ENCODE data around the gene VPREB1.
"Not testable (repeated sequence)": the region's sequence is repeated elsewhere in the genome, so short reads cannot be mapped to it uniquely, and the experiment has no call there.

VPREB1 gene

DNA sequence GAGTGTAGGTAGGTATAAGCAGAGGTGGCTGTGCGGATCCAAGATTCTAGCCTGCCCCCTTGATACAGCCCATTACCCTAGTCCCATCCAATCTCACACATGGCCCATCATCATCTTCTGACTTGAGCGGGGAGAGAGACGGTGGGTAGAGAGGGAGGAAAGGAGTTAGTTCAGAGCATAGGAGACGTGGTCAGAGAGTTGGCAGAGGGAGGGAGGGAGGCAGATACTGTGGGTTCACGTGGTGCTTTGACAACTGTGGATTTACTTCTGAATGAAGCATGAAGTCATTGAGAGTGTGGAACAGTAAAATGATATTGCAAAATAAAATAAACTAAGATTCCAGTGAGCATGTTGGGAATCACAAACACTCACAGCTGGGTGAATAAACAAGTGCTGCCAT, 31.4 kb upstream of the VPREB1 start:
- DNase-seq (ENCODE audit: low read depth in 2 of 2), result no peak

- no peak for DNase-seq (ENCODE audit: low read depth in 2 of 2)
Observed at GRCh38 chr22:22214819-22215329, 29.7 kb upstream of the VPREB1 start.

- no peak for DNase-seq (ENCODE audit: low read depth in 2 of 2)
Observed at GRCh38 chr22:22215659-22216449, 28.7 kb upstream of the VPREB1 start.

GRCh38 chr22:22216450-22216959, 28.1 kb upstream of the VPREB1 start:
- no peak for DNase-seq (ENCODE audit: low read depth in 2 of 2)

- DNase-seq (ENCODE audit: low read depth in 2 of 2), result no peak
Observed at GRCh38 chr22:22218302-22218701, 26.3 kb upstream of the VPREB1 start.

DNA sequence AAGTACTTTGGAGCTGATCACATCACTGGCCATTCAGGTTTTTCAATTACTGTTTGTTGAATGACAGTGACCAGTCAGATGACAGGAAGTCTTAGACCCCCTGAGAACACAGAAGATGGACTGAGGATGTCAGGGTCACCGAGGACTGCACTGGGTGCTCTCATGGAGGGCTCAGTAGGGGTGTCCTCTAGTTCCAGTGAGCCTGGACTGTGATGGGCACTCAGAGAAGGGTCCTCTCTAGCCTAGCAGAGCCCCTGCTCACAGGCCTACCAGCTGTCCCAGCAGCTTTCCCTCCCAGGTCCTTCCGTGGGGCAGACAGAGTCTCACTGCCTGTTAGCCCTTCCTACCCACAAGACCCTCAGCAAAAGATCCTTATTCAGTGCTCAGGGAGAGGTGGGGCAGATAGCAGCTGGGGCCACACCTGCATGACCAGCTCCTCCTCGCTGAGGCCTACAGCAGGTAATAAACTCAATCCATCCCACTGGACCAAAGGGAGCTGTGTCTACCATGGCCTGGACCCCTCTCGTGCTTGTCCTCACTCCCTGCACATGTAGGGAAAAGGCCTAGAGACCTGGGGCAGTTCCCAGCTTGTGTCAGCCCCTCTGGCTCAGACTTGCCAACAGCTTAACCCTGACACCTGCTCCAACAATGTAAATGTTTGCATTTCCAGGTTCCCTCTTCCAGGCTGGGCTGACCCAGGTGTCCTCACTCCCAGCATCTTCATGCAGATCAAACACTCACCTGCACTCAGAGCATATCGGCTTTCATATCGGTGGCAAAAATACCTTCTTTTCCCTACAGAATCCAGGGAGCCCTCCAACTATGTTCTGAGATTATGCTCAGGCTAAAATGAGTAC, 25.2 kb upstream of the VPREB1 start:
- no peak for DNase-seq (ENCODE audit: low read depth in 2 of 2)

DNA sequence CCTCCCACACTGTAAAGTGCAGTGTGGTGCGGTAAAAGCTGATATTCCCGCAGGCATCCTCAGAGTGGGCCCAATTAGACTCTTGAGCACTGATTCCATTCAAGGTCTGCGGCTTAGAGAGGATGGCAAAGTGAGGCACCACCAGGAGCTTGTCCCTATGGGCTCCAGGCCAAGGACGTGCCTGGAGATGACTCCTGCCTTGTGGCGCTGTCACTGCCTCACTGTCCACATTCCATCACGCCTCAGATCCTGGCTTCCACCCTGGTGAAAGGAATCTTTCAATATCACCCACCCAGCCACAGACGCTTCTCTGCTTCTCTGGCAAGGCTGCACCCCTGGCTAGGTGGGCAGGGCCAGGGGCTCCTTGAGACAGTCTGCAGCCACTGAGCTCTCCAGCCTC, 23.5 kb upstream of the VPREB1 start:
- not testable (repeated sequence) for DNase-seq (ENCODE audit: low read depth in 2 of 2)

DNA sequence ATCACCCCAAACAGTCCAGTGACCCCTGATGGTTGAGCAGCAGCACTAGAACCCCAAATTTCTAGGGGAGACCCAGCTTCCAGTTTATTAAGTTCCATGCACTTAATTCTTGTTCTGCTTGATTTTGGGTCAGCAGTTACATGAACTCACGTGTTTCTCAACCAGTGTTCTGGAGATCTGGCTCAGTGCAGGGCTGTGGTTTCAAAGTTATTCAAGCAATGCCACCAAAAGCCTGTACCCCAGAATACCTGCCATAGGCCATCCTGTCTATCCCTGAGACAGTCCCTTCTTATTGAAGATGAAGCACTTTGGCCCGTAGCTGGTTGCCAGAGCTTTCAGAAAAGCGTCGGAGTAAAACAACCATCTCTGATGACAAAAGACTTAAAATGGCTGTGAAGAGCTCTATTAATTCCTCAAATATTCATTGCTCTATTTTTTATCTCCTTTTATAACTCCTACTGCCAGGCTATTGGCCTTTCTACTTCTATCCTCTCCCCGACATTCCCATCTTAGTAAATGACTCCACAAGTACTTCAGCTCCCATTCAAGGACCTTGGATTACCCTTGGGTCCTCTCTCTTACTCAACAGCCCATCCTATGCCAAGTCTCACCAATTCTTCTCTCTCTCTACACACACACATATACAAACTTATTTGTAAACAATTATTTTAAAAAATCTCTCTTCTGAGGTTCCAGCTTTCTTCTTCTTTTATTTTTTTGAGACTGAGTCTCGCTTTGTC, 18.0 kb upstream of the VPREB1 start:
- no peak for DNase-seq (ENCODE audit: low read depth in 2 of 2)

DNA sequence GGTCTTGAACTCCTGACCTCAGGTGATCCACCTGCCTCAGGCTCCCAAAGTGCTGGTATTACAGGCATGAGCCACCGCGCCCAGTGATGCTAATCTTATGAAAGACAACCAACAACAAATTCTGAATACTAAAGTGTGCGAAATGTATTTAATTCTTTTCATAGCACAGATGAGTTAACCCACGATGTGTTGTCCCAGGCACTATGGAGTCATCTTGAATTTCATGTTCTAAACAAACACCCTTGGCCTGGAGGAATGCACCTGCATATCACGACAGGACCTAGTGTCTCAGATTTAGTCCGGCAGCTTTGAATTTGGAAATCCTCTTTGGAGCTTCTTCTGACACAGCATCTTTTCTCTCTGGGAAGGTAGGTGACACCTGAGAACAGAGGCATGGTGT, 16.2 kb upstream of the VPREB1 start:
- no peak for DNase-seq (ENCODE audit: low read depth in 2 of 2)

GRCh38 chr22:22228921-22229320, 15.7 kb upstream of the VPREB1 start:
- no peak for DNase-seq (ENCODE audit: low read depth in 2 of 2)

DNA sequence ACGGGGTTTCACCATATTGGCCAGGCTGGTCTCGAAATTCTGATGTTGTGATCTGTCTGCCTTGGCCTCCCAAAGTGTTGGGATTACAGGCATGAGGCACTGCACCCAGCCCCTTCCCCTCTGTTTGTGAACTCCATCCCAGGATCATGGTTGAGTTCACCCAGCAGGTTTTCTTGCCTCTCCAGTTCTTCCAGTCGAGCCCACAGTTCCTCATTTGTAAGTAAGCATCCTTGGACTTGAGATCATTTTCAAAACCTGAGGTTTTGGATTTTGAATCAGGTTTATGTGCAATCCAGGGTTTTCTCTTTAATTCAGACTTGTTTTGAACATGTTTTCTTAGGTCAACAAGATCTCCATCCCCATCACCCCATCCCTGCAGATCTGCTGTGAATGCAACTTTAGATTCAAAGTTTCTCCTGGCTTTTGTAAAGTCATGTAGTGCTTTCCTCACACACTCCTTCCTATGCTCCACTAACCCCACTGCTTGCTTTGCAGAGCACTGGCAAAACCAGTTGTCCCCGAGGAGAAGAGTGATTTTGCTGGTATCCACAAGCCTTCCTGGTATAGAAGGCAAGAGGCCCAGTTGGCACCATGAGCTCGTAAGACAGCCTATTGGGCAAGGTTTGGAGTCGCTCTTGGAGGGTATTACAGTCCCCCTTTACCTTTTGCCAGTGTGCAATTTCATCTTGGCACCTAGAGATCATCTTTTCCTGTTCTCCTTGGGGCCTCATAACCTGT, 14.7 kb upstream of the VPREB1 start:
- DNase-seq (ENCODE audit: low read depth in 2 of 2), result no peak

GRCh38 chr22:22230438-22230837, 14.1 kb upstream of the VPREB1 start:
- DNase-seq (ENCODE audit: low read depth in 2 of 2), result no peak

GRCh38 chr22:22233081-22233480, 11.5 kb upstream of the VPREB1 start:
- DNase-seq (ENCODE audit: low read depth in 2 of 2), result no peak

DNA sequence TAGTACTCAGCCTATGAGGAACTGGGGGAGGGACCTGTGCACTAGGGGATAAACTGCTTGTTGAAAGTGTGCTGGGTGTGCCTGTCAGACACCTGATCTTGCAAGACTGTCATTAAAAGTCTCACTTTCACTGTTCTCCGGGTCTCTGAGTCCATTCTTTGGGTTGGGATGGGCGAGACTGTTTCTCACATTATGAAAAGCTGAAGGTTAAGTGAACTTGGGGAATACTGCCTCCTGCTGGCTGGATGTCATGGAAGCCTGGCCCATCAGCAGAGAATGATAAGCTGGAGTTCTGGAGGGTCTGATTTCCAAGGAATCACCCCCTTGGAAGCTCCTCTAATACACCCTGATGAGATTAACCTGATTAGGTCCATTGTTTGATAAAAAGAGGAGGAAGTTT, 9.0 kb upstream of the VPREB1 start:
- no peak for DNase-seq (ENCODE audit: low read depth in 2 of 2)

DNA sequence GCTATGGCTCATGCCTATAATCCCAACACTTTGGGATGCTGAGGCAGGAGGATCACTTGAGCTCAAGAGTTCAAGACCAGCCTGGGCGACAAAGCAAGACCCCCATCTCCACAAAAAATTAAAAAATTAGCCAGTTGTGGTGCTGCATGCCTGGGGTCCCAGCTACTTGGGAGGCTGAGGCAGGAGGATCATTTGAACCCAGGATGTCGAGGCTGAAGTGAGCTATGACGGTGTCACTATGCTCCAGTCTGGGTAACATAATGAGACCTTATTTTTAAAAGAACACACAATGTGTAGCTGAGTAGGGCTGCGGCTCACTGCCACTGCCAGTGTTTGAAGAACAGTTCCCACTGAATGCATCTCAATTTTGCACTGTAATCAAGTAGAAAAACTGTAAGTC, 7.1 kb upstream of the VPREB1 start:
- DNase-seq (ENCODE audit: low read depth in 2 of 2), result no peak

- no peak for DNase-seq (ENCODE audit: low read depth in 2 of 2)
Observed at GRCh38 chr22:22239311-22239939, 5.2 kb upstream of the VPREB1 start.

DNA sequence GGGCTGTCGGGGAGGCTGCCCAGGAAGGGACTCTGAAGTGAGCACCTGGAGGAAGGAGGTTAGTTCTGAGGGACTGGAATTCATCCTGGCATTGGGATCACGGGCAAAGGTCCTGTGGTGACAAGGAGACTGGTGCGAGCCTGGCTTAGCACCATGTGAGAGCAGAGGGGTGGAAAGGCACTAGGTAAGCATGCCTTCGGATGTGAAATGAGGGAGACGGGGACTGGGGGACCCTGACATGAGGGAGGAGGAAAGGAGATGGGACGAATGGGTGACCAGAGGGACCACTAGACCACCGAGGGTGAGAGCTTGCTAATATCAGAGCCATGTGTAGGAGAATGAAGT, 3.1 kb upstream of the VPREB1 start:
- DNase-seq (ENCODE audit: low read depth in 2 of 2), result no peak

- DNase-seq (ENCODE audit: low read depth in 2 of 2), result no peak
Observed at GRCh38 chr22:22242488-22242887, 2.1 kb upstream of the VPREB1 start.

DNA sequence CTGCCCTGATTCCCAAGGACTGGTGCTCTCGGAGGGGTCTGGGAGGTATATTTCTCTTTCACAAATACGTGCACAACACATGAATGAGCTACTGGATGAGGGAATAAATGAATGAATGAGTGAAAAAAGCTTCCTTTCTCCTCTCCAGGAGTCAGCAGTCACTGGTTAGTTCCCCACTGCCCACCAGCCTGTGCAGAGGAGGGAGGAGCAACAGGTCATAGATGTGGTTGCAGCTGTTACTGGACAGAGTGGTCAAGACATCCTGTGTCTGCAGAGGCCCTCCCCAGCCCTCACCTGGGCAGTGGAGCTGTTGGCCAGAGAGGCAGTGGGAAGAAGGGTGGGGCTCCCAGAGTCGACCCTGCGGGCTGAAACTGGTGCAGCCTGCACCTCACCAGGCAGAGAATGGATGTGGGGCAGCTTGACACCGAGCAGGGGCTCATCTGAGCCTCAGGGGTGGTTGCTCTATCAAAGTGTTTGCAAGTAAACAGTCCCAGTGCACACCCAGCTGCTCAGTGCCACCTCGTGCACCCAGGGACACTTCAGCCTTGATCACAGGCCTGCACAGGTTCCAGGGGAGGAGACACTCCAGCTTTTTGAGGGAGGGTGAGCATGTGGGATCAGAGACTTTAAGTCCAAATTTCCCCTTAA, 1.4 kb upstream of the VPREB1 start:
- DNase-seq (ENCODE audit: low read depth in 2 of 2), result no peak

GRCh38 chr22:22245256-22245909, 797 bp downstream of the VPREB1 start:
- DNase-seq (ENCODE audit: low read depth in 2 of 2), result no peak
